ENCODE results near the gene ARHGAP8.

DNA sequence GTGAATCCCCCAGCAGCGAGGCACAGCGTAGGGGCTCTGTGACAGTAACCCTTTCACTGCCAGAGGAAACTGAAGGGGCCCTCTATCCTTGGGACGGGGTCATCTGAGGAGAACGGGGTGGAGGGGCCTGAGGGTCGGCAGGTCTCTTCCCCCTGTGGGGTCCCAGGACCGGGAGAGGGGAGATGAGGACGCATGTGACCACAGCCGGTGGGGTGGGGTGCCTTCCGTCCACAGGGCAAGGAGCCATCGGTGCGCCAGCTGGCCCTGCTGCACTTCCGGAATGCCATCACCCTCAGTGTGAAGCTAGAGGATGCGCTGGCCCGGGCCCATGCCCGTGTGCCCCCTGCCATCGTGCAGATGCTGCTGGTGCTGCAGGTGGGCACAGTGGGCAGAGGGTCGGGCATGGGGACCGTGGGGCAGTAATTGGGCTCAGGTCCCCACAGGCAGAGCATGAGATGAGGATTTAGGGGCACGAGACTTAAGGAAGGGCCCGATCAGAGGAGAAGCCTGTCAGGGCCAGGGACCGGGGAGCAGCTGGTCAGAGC lies 20.3 kb upstream of the ARHGAP8 start:
- TF ChIP-seq EZH2 (IDR thresholded peaks at IDR 0.05; ENCODE audit: borderline replicate concordance) (no peak), CTCF (IDR thresholded peaks at IDR 0.05; ENCODE audit: poor library complexity) (no peak)

Measured in hepatocyte (in vitro differentiated cells).